ENCODE data around the gene GRIK4.

DNA sequence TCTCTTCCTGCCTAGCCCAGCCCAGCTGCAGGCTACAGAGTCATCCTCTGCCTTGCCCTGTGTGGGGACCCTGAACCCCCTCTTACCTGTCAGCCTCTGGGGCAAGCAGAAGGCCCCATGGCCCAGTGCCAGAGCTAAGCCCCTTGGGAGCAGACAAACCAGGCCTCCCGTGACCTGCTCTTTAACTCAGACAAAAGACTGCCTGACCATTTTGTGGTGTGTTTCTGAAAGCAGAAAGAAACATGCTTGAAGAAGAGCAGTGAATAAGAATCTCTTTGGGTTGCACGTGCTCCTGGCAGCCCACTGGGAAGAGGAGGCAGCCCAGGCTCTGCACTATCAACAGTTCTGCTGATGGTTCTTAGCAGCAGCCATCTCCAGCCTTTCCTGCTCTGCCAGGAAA is 118.6 kb downstream of the GRIK4 start:
- no peak for TF ChIP-seq TAF1 (IDR thresholded peaks at IDR 0.05; ENCODE audit: borderline replicate concordance, insufficient read depth, low read length)
- TF ChIP-seq POLR2AphosphoS5 (IDR thresholded peaks at IDR 0.05; ENCODE audit: low read depth, low read length), result no peak

Data from PFSK-1 (cell line).